ENCODE data around the gene CRYAA.

DNA sequence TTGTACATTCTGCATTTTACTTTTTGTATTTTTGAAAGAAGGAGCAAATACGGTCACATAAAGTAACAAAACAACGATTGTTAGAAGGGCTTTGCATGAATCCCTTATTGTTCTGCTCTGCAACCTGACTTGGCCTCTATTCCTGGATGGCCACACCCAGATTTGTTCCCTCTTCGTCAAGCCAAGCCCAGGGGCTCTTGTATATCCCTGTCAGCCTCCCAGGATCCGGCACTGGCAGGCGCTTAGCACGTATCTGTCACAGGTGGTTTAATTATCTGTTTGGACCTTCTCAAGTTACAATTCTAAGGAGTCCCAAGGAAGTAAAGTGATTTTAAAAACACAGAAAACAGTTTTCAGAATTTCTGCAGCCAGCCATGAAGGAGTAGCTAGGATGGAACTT lies 28.0 kb downstream of the CRYAA start:
- TF ChIP-seq, protein P1, sequence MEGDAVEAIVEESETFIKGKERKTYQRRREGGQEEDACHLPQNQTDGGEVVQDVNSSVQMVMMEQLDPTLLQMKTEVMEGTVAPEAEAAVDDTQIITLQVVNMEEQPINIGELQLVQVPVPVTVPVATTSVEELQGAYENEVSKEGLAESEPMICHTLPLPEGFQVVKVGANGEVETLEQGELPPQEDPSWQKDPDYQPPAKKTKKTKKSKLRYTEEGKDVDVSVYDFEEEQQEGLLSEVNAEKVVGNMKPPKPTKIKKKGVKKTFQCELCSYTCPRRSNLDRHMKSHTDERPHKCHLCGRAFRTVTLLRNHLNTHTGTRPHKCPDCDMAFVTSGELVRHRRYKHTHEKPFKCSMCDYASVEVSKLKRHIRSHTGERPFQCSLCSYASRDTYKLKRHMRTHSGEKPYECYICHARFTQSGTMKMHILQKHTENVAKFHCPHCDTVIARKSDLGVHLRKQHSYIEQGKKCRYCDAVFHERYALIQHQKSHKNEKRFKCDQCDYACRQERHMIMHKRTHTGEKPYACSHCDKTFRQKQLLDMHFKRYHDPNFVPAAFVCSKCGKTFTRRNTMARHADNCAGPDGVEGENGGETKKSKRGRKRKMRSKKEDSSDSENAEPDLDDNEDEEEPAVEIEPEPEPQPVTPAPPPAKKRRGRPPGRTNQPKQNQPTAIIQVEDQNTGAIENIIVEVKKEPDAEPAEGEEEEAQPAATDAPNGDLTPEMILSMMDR (IDR thresholded peaks at IDR 0.05; ENCODE audit: insufficient read depth, low read length): no peak
- TF ChIP-seq POLR2AphosphoS5 (IDR thresholded peaks at IDR 0.05; ENCODE audit: low read depth) (no peak), GABPA (IDR thresholded peaks at IDR 0.05; ENCODE audit: low read depth) (no peak)
- TF ChIP-seq, protein P2, sequence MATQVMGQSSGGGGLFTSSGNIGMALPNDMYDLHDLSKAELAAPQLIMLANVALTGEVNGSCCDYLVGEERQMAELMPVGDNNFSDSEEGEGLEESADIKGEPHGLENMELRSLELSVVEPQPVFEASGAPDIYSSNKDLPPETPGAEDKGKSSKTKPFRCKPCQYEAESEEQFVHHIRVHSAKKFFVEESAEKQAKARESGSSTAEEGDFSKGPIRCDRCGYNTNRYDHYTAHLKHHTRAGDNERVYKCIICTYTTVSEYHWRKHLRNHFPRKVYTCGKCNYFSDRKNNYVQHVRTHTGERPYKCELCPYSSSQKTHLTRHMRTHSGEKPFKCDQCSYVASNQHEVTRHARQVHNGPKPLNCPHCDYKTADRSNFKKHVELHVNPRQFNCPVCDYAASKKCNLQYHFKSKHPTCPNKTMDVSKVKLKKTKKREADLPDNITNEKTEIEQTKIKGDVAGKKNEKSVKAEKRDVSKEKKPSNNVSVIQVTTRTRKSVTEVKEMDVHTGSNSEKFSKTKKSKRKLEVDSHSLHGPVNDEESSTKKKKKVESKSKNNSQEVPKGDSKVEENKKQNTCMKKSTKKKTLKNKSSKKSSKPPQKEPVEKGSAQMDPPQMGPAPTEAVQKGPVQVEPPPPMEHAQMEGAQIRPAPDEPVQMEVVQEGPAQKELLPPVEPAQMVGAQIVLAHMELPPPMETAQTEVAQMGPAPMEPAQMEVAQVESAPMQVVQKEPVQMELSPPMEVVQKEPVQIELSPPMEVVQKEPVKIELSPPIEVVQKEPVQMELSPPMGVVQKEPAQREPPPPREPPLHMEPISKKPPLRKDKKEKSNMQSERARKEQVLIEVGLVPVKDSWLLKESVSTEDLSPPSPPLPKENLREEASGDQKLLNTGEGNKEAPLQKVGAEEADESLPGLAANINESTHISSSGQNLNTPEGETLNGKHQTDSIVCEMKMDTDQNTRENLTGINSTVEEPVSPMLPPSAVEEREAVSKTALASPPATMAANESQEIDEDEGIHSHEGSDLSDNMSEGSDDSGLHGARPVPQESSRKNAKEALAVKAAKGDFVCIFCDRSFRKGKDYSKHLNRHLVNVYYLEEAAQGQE (IDR thresholded peaks at IDR 0.05; ENCODE audit: insufficient replicate concordance, low read depth): no peak

All from HL-60 (cell line).